ENCODE results near the gene SNX9.

Gene SNX9

GRCh38 chr6:157798851-157799250 lies 24.2 kb upstream of the SNX9 start:
- TF ChIP-seq, protein P1, sequence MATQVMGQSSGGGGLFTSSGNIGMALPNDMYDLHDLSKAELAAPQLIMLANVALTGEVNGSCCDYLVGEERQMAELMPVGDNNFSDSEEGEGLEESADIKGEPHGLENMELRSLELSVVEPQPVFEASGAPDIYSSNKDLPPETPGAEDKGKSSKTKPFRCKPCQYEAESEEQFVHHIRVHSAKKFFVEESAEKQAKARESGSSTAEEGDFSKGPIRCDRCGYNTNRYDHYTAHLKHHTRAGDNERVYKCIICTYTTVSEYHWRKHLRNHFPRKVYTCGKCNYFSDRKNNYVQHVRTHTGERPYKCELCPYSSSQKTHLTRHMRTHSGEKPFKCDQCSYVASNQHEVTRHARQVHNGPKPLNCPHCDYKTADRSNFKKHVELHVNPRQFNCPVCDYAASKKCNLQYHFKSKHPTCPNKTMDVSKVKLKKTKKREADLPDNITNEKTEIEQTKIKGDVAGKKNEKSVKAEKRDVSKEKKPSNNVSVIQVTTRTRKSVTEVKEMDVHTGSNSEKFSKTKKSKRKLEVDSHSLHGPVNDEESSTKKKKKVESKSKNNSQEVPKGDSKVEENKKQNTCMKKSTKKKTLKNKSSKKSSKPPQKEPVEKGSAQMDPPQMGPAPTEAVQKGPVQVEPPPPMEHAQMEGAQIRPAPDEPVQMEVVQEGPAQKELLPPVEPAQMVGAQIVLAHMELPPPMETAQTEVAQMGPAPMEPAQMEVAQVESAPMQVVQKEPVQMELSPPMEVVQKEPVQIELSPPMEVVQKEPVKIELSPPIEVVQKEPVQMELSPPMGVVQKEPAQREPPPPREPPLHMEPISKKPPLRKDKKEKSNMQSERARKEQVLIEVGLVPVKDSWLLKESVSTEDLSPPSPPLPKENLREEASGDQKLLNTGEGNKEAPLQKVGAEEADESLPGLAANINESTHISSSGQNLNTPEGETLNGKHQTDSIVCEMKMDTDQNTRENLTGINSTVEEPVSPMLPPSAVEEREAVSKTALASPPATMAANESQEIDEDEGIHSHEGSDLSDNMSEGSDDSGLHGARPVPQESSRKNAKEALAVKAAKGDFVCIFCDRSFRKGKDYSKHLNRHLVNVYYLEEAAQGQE (IDR thresholded peaks at IDR 0.05; ENCODE audit: low read depth): no peak
- TF ChIP-seq MAX (IDR thresholded peaks at IDR 0.05) (no peak), USF1 (IDR thresholded peaks at IDR 0.05) (no peak), TAF1 (IDR thresholded peaks at IDR 0.05; ENCODE audit: low read depth) (no peak), RAD21 (IDR thresholded peaks at IDR 0.05; ENCODE audit: low read depth) (no peak), TEAD4 (IDR thresholded peaks at IDR 0.05) (no peak), CREB1 (IDR thresholded peaks at IDR 0.05; ENCODE audit: low read depth) (no peak), YY1 (IDR thresholded peaks at IDR 0.05; ENCODE audit: low read depth) (no peak), ZBTB7A (IDR thresholded peaks at IDR 0.05; ENCODE audit: low read depth) (no peak), TCF12 (IDR thresholded peaks at IDR 0.05; ENCODE audit: low read depth) (no peak), EP300 (IDR thresholded peaks at IDR 0.05; ENCODE audit: borderline replicate concordance) (no peak), CEBPB (IDR thresholded peaks at IDR 0.05) (no peak)

DNA sequence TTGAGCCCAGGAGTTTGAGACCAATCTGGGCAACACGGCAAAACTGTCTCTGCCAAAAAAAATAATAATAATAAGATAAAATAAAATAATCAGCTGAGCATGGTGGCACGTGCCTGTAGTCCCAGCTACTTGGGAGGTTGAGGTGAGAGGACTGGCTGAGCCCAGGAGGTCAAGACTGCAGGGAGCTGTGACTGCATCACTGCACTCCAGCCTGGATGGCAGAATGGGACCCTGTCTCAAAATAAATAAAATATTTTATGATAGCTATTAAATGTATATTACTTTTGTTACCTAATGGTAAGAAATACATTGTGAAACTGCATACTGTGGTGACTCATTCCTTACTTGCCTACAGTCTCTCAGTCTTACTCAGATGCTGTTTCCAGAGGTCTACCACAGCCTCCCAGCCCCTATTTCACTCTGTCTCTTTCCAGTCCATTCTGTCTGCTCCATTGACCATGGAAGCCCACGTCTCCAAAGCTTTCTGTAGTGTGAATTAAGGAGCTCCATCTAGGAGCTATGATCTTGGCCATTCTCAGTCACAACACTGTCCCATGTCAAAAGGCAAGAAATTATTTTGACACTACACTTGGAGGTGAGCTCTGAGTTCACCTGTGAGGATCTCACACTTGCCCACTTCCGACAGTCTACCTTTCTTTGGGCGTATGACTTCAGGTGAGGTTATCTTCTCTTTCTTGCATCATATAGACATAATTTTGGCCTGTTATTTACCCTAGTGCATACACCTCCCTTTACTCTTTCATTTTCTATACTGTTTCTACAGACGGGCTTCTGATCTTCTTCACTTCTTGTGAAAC lies 22.4 kb upstream of the SNX9 start:
- no peak for TF ChIP-seq USF1 (IDR thresholded peaks at IDR 0.05)
- TF ChIP-seq TCF12 (IDR thresholded peaks at IDR 0.05; ENCODE audit: low read depth): no peak
- TF ChIP-seq EP300 (IDR thresholded peaks at IDR 0.05; ENCODE audit: borderline replicate concordance): no peak
- TF ChIP-seq EGR1 (IDR thresholded peaks at IDR 0.05): no peak
- no peak for TF ChIP-seq NFIC (IDR thresholded peaks at IDR 0.05)
- no peak for TF ChIP-seq MAX (IDR thresholded peaks at IDR 0.05)
- TF ChIP-seq, protein P1 (IDR thresholded peaks at IDR 0.05; ENCODE audit: low read depth): no peak
- no peak for TF ChIP-seq CEBPB (IDR thresholded peaks at IDR 0.05)
- no peak for TF ChIP-seq CREB1 (IDR thresholded peaks at IDR 0.05; ENCODE audit: low read depth)
- TF ChIP-seq TAF1 (IDR thresholded peaks at IDR 0.05; ENCODE audit: low read depth): no peak
- no peak for TF ChIP-seq ZBTB7A (IDR thresholded peaks at IDR 0.05; ENCODE audit: low read depth)
- TF ChIP-seq YY1 (IDR thresholded peaks at IDR 0.05; ENCODE audit: low read depth): no peak
- no peak for TF ChIP-seq FOXM1 (IDR thresholded peaks at IDR 0.05; ENCODE audit: borderline replicate concordance, low read depth)
- TF ChIP-seq TEAD4 (IDR thresholded peaks at IDR 0.05): no peak

DNA sequence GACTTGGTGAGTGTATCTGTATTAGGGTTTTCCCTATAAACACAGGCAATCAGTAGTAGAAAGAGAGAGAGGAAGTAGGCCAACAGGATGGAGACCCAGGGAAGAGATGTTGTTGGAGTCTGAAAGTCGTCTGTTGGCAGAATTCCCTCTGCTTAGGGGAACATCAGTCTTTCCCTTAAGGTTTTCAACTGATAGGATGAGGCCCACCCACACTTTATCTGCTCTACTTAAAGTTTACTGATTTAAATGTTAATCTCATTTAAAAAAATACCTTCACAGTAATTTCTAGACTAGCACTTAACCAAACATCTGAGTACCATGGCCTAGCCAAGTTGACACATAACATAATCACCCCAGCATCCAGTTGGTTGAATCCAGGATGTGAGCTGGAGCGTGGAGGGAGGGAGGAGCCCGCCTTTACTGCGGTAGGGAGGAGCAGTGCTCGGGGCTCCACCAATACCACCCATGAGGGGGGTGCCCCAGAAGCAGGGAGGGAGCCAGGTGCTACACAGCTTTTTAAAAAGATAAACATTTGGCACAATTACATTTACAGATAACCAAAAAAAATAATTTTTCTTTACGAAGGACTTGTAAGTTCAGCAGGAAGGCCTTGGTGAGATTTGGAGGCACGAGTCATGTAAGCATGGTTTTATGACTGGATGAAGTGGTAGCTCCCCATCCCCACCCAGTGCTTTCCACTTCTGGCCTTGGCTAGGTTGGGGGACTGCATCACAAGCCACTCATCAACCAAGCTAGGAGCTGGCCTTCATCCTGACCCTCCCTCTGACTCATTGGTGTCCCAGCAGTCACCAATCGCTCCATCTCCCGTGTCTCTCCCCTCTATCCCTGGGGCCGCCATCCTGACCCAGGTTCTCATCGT lies 18.4 kb upstream of the SNX9 start:
- TF ChIP-seq TEAD4 (IDR thresholded peaks at IDR 0.05) (no peak), CEBPB (IDR thresholded peaks at IDR 0.05) (no peak), TAF1 (IDR thresholded peaks at IDR 0.05; ENCODE audit: low read depth) (no peak), FOXM1 (IDR thresholded peaks at IDR 0.05; ENCODE audit: borderline replicate concordance, low read depth) (no peak), ZBTB7A (IDR thresholded peaks at IDR 0.05; ENCODE audit: low read depth) (no peak), RAD21 (IDR thresholded peaks at IDR 0.05; ENCODE audit: low read depth) (no peak), EP300 (IDR thresholded peaks at IDR 0.05; ENCODE audit: borderline replicate concordance) (no peak), TCF12 (IDR thresholded peaks at IDR 0.05; ENCODE audit: low read depth) (no peak), EGR1 (IDR thresholded peaks at IDR 0.05) (no peak), MAX (IDR thresholded peaks at IDR 0.05) (no peak), NFIC (IDR thresholded peaks at IDR 0.05) (no peak)
- TF ChIP-seq, protein P1 (IDR thresholded peaks at IDR 0.05; ENCODE audit: low read depth): no peak

Measured in Ishikawa (cell line).